Activated CD8-positive, alpha-beta T cell treated with anti-CD3 and anti-CD28 coated beads, Interleukin-2, amount 10 ng/mL, durations not matched to agents 7 days and 5 days (primary cell): ENCODE results near the gene SLC27A5. TPM values are rescaled to one million over a fixed set of nuclear protein-coding genes. Genes with fewer than 3 reads are reported as not detected.

Experiments
- ATAC-seq: fragments of 150-1000 bp; cut with Tn5 transposase; one replicate; pipeline ENCODE4 v1.10.0; 2021; ENCODE audit warnings: moderate library complexity
- CTCF ChIA-PET: fragments of 350-600 bp; sonication (Branson Sonifier 250); formaldehyde crosslinking; loops from one replicate; lab custom pipeline; 2021; ENCODE audit warnings: antibody characterized with exemption; lab: Charles Lee
- POLR2A ChIA-PET: fragments of 350-600 bp; sonication (Branson Sonifier 250); formaldehyde crosslinking; loops from one replicate; lab custom pipeline; 2021; ENCODE audit warnings: antibody characterized with exemption; lab: Charles Lee
- DNase-seq: peaks from one replicate; pipeline ENCODE4 v3.0.0-alpha.2; 2020
- H3K27ac Mint-ChIP-seq: one replicate; pipeline ENCODE4 v1.8.0; 2021; ENCODE audit warnings: mild to moderate bottlenecking, mixed read lengths
- H3K27me3 Mint-ChIP-seq: one replicate; pipeline ENCODE4 v1.8.0; 2021; ENCODE audit warnings: low read depth, mixed read lengths
- H3K36me3 Mint-ChIP-seq: one replicate; pipeline ENCODE4 v1.8.0; 2021; ENCODE audit warnings: low read depth, mixed read lengths
- H3K4me1 Mint-ChIP-seq: one replicate; pipeline ENCODE4 v1.8.0; 2021; ENCODE audit warnings: low read depth, mixed read lengths
- H3K4me3 Mint-ChIP-seq: one replicate; pipeline ENCODE4 v1.8.0; 2021; ENCODE audit warnings: mild to moderate bottlenecking, mixed read lengths
- H3K9me3 Mint-ChIP-seq: one replicate; pipeline ENCODE4 v1.8.0; 2022; ENCODE audit warnings: mixed read lengths; ENCODE audit not compliant: insufficient read depth
- total RNA-seq, 2 experiments: library from RNA; stranded (reverse); gene quantifications; one replicate each; pipeline ENCODE4 v1.2.3, GENCODE V29; 2021

SLC27A5 gene, protein sequence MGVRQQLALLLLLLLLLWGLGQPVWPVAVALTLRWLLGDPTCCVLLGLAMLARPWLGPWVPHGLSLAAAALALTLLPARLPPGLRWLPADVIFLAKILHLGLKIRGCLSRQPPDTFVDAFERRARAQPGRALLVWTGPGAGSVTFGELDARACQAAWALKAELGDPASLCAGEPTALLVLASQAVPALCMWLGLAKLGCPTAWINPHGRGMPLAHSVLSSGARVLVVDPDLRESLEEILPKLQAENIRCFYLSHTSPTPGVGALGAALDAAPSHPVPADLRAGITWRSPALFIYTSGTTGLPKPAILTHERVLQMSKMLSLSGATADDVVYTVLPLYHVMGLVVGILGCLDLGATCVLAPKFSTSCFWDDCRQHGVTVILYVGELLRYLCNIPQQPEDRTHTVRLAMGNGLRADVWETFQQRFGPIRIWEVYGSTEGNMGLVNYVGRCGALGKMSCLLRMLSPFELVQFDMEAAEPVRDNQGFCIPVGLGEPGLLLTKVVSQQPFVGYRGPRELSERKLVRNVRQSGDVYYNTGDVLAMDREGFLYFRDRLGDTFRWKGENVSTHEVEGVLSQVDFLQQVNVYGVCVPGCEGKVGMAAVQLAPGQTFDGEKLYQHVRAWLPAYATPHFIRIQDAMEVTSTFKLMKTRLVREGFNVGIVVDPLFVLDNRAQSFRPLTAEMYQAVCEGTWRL
- 10 to 100 TPM; 12.2 to 14.4 TPM for total RNA-seq

DNA sequence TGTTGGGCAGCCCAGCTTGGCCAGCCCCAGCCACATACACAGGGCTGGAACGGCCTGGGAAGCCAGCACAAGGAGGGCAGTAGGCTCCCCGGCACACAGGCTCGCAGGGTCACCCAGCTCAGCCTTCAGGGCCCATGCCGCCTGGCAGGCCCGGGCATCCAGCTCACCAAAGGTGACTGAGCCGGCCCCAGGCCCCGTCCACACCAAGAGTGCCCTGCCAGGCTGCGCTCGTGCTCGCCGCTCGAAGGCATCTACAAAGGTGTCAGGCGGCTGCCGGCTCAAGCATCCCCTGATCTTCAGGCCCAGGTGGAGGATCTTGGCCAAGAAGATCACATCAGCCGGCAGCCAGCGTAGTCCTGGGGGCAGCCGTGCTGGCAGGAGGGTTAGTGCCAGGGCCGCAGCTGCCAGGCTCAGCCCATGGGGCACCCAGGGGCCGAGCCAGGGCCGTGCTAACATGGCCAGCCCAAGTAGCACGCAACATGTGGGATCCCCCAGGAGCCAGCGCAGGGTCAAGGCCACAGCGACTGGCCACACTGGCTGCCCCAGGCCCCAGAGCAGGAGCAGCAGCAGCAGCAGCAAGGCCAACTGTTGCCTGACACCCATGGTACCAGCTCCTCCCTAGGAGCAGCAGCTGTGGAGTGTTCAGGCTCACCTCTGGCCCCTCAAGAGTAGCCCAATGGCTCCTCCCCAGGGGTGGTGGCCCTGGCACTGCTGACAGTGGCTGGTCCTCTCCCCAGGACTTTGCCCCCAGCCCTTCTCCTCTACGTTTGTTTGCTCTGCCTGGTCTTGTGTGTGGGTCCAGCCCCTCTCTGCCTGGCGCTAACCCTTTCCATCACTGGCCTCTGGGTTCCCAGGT, at the start of gene SLC27A5:
SLC27A5 (minus strand) TSS at position 640 of the 856 bp plus-strand sequence; CDS start at position 603, 37 bp downstream.
- Mint-ChIP-seq H3K4me1 (peaks cover 30% of the 10 kb centered on the region), H3K36me3 (peaks cover 22% of the 10 kb centered on the region), H3K27ac (peak within 1 kb of the TSS; percentile 48), H3K4me3 (no peak within 1 kb of the TSS), H3K9me3 (peaks cover 9% of the 10 kb centered on the region), H3K27me3 (no peaks in the 10 kb centered on the region)
- ChIA-PET CTCF (interaction anchor here (1.2 to 1.7 kb wide), 2 partner anchors 8 to 12 kb away, joined by 3 to 4 read pairs; partner anchors contain the start of gene ZBTB45), POLR2A (interaction anchor here (0.6 to 1.6 kb wide), 2 partner anchors 34 to 35 kb away, joined by 3 to 4 read pairs; no protein-coding TSS in a partner anchor)
- ATAC-seq (no peak), DNase-seq (no peak)

DNA sequence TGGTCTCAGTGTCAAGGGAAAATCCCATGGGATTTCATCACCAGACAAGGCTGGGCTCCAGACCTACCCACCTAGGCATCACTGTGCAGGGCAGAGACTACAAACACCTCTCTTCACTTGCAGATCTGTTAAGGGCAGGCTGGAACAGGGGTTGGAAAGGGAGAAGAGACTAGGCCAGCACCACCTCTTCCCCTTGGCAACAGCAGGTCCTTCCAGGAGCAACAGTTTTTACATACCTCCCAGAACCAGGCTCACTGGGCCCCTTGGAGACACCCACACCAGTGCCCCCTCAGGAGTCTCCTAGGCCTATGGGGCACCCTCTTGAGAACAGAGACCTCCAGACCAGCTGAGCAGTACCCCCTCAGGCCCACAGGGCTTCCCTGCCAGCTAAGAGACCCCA, 49.1 kb upstream of the SLC27A5 start:
- peaks cover 66% of the 10 kb centered on the region for H3K4me1 Mint-ChIP-seq
- ChIA-PET POLR2A (interaction anchor here (1.0 to 2.7 kb wide), 4 partner anchors 7 to 41 kb away, joined by 4 to 14 read pairs (median 12); partner anchors contain the start of genes CHMP2A and ZBTB45), CTCF (interaction anchor here (1.2 to 5.3 kb wide), 2 partner anchors 41 to 47 kb away, joined by 4 to 27 read pairs; partner anchors contain the start of gene ZBTB45)
- H3K9me3 Mint-ChIP-seq, result no peaks in the 10 kb centered on the region
- DNase-seq, result no peak
- peaks cover 39% of the 10 kb centered on the region for H3K36me3 Mint-ChIP-seq
- H3K4me3 Mint-ChIP-seq, result peak overlapping the region; percentile 96
- no peak for ATAC-seq
- H3K27me3 Mint-ChIP-seq, result no peaks in the 10 kb centered on the region
- peak overlapping the region; percentile 99 for H3K27ac Mint-ChIP-seq

DNA sequence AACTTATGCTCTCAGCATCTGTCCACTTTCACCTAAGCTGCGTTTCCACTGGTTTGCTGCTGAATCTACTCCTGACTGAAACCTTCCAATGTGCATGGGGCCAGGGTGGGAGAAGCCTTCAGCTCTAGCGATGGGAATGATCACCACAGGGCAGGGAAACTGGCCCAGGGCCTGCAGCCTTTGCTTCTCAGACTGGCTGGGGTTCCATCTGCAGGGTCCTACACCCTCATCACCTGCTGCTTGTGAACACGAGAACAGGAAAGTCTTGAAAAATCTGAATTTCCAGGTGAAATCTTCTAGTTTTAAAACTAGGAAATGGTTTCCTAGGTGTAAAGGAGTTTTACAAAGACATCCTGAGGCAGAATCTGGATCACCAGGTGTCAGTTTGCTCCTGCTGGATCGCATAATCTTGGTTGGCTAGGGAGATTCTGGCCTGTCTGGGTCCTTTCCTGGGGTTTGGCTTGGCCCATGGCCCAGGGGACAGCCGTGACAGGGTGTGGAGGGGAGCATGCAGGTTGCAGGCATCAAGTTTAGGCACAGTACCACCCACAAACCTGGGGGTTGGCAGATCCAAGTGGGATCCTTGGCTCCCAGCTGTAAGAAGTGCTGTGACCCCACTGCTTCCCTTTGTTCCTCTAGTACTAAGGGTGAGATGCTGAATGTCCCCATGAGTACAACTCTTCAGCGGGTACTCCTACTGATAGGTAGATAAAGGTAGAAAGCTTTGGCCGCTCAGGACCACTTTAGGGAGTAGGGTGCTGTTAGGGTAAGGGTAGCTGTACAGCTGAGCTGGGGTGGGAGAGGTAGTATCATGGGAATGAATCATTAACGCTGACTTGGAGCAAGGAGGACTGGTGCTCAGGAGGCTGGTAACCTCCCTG, 48.5 kb upstream of the SLC27A5 start:
- Mint-ChIP-seq H3K4me3 (peak overlapping the region; percentile 96), H3K4me1 (peaks cover 69% of the 10 kb centered on the region), H3K36me3 (peaks cover 45% of the 10 kb centered on the region), H3K27ac (peak overlapping the region; percentile 99), H3K9me3 (no peaks in the 10 kb centered on the region), H3K27me3 (no peaks in the 10 kb centered on the region)
- ATAC-seq (no peak), DNase-seq (no peak)
- CTCF ChIA-PET, result interaction anchor here (1.0 to 5.3 kb wide), 5 partner anchors 8 to 46 kb away, joined by 3 to 27 read pairs (median 3); partner anchors contain the start of gene ZBTB45
- POLR2A ChIA-PET, result interaction anchor here (1.0 to 1.4 kb wide), 3 partner anchors 8 to 17 kb away, joined by 3 to 8 read pairs (median 4); partner anchors contain the start of gene TRIM28

DNA sequence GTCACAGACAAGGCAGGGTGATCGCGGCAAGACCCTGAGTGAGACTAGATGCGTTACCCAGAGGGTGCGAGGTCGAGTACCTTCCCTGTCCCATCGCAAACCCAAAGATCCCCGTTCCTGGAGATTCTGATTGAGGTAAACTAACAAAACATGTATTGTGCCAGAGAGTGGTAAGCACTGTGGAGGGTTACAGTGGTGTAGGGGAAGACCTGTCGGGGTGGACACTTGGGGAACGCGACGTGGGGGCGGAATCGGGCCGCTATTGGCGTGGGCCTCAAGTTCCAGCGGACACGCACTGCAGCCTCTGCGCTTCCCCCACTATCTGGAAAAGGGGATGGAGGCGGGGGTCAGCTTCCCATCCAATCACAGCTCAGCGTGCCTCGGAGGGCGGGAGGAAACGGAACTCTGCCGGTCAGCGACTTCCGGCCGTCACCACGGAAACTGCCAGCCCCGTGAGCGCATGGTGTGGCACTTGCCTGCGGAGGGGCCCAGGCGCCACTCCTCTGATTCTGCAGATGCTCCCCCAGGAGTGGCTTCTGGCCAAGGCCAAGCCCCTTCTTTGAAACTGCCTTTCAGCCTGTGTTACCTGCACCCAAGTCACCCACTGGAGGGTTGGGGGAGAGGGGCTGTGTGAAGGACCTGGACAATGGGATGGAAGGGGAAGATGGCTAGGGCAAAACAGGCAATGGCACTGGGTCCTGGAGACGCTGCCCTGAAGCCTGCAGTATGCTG, 47.6 kb upstream of the SLC27A5 start:
- POLR2A ChIA-PET, result interaction anchor here (1.0 to 1.4 kb wide), 2 partner anchors 9 to 16 kb away, joined by 3 to 8 read pairs; partner anchors contain the start of gene TRIM28
- DNase-seq (peak; percentile 77), ATAC-seq (peak; percentile 0)
- H3K4me1 Mint-ChIP-seq, result peaks cover 70% of the 10 kb centered on the region
- peak overlapping the region; percentile 99 for H3K27ac Mint-ChIP-seq
- CTCF ChIA-PET, result interaction anchor here (1.0 to 5.3 kb wide), 6 partner anchors 9 to 45 kb away, joined by 3 to 27 read pairs (median 4); partner anchors contain the start of gene ZBTB45
- H3K9me3 Mint-ChIP-seq, result no peaks in the 10 kb centered on the region
- peak overlapping the region; percentile 96 for H3K4me3 Mint-ChIP-seq
- H3K27me3 Mint-ChIP-seq, result no peaks in the 10 kb centered on the region
- peaks cover 50% of the 10 kb centered on the region for H3K36me3 Mint-ChIP-seq

DNA sequence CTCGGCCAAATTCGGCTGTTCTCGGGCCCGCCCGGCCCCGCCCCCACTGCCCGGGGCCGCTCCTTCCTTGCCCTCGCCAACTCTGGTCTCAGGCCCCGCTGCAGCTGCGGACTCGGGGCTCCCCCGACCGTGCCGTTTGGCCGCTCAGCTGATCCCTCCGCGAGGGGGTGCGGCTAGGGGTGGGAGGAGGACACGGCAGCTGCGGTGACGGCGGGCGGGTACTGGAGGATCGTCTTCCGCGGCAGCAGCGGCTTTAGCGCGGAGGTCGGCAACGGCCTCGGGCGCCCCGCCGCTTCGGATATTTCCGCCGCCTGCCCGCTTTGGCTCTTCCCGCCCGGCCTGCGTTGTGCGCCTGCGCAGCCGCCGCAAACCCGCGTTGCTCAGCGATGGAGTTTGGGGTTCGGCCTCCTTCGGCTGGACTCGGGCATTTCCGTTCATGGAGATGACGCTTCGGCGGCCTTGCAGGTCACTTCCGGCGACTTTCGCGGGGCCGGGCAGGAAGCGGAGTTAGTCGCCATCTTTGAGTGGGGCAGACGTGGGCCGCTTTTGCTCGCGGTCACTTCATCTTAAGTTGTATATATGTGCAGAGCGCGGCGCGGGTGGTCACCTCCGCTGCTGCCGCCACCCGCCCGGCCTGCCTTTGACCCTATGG, 47.0 kb upstream of the SLC27A5 start:
- peaks cover 56% of the 10 kb centered on the region for H3K36me3 Mint-ChIP-seq
- H3K4me3 Mint-ChIP-seq, result peak overlapping the region; percentile 96
- H3K4me1 Mint-ChIP-seq, result peaks cover 69% of the 10 kb centered on the region
- DNase-seq, result peak; percentile 100
- ATAC-seq, result peak; percentile 67
- ChIA-PET POLR2A (interaction anchor here (1.0 to 1.4 kb wide), 4 partner anchors 9 to 15 kb away, joined by 3 to 8 read pairs (median 4); partner anchors contain the start of gene TRIM28), CTCF (interaction anchor here (1.0 to 5.3 kb wide), 5 partner anchors 9 to 39 kb away, joined by 3 to 27 read pairs (median 4); partner anchors contain the start of gene ZBTB45)
- H3K27me3 Mint-ChIP-seq, result no peaks in the 10 kb centered on the region
- H3K9me3 Mint-ChIP-seq, result no peaks in the 10 kb centered on the region
- peak overlapping the region; percentile 99 for H3K27ac Mint-ChIP-seq

DNA sequence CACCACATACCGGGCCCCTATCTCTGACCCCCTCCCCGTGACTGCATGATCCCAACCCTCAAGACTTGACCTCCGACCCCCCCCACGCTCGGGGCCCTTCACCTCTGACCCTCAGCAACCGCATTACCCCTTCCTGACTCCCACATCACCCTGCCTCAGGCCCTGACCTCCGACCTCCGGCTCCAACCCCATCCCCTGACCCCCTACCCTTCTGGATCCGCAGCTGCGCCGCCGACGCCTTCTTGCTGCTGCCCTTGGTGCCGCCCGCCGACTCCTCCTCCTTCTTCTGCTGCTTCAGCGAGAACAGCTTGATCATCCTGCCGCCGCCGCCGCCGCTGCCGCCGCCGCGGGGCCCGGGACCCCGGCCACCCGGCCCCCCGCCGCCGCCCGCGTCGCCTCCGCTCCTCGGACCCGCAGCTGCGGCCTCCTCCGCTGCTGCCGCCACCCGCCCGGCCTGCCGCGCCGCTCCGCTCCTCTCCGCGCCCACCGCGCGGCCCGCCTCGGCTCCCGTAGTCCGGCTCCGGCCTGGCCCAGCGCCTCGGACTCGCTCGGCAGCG, 46.4 kb upstream of the SLC27A5 start, which contains the start of gene UBE2M:
UBE2M (minus strand) TSS at position 546 of the 557 bp plus-strand sequence; CDS start at position 316, 230 bp downstream.
- Mint-ChIP-seq H3K9me3 (no peaks in the 10 kb centered on the region), H3K27ac (peak within 1 kb of the TSS; percentile 99), H3K4me1 (peaks cover 67% of the 10 kb centered on the region), H3K27me3 (no peaks in the 10 kb centered on the region), H3K4me3 (peak within 1 kb of the TSS; percentile 96), H3K36me3 (peaks cover 59% of the 10 kb centered on the region)
- peak; percentile 75 for DNase-seq
- peak; percentile 2 for ATAC-seq
- POLR2A ChIA-PET, result interaction anchor here (0.9 to 1.5 kb wide), 4 partner anchors 11 to 44 kb away, joined by 3 to 5 read pairs (median 4); no protein-coding TSS in a partner anchor
- CTCF ChIA-PET, result interaction anchor here (1.3 to 5.3 kb wide), 3 partner anchors 13 to 38 kb away, joined by 4 to 27 read pairs (median 7); partner anchors contain the start of gene ZBTB45

DNA sequence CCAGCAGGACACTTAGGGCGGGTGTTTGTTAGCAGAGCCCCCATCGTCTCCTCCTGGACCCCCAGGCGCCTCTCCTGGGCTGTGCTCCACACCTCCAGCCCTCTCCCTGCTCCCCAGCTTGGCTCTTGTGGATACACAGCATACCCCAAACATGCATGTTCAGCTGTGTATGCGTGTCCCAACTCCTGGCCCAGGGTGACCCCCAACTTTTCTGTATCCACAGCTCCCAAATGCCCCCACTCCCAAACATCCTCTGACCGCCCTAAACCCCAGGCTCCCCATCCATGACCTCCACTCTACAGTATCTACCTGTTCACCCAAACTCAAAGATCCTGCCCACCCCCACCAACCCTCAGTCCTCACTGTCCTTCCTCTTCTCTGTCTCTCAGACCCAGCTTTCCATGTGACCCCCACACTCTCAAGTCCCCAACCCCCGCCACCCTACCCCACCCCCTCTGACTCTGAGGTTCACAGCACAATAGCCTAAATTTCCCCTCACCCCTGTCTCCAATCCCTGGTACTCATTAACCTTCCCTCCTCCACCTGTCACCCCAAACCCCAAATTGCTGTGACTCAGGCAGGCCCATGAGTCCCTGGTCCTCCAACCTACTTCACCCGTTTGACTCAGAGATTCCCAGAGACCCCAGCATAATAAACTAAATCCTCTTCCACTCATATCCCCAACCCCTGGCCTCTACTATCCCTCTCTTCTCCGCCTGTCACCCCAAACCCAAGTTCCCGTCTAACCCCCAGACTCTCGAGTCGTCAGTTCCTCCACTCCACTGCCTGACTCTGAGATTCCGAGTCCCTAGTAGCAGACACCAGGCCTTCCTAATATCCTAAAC, 45.7 kb upstream of the SLC27A5 start:
- POLR2A ChIA-PET, result interaction anchor here (0.9 to 1.5 kb wide), 4 partner anchors 12 to 43 kb away, joined by 3 to 5 read pairs (median 4); partner anchors contain the start of gene ZBTB45
- peaks cover 63% of the 10 kb centered on the region for H3K36me3 Mint-ChIP-seq
- no peaks in the 10 kb centered on the region for H3K27me3 Mint-ChIP-seq
- peaks cover 67% of the 10 kb centered on the region for H3K4me1 Mint-ChIP-seq
- peak overlapping the region; percentile 96 for H3K27ac Mint-ChIP-seq
- no peak for ATAC-seq
- H3K9me3 Mint-ChIP-seq, result no peaks in the 10 kb centered on the region
- CTCF ChIA-PET, result interaction anchor here (1.3 kb wide), 1 partner anchor 37 kb away, joined by 5 read pairs; no protein-coding TSS in a partner anchor
- peak overlapping the region; percentile 89 for H3K4me3 Mint-ChIP-seq
- peak; percentile 31 for DNase-seq

DNA sequence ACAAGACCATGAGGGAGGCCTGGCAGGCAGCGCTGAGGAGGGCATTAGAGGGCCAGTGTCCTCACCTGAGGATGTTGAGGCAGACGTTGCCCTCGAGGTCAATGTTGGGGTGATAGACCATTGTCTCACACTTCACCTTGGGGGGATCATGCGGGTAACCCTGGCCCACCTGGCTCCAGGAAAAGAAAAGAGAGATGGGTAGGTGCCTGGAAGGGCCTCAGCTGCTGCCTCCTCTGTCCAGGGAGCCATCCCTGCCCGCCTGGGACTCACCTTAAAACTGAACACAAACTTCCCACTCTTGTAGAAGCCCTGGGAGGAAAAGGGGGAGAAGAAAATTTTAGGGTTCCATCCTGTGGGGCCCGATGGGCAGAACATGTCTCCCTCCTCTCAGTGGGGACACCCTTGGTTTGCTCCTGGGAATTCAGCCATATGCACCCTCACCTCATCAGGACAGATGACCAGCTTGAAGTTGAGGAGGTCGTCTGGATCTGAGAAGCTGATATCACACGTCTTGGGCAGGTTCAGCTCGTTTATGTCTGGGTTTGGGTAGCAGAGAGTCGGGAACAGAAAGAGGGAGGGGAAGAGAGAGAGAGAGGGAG, 44.9 kb upstream of the SLC27A5 start:
- Mint-ChIP-seq H3K27ac (peak overlapping the region; percentile 96), H3K36me3 (peaks cover 64% of the 10 kb centered on the region), H3K27me3 (no peaks in the 10 kb centered on the region), H3K4me3 (peak overlapping the region; percentile 89), H3K4me1 (peaks cover 60% of the 10 kb centered on the region), H3K9me3 (no peaks in the 10 kb centered on the region)
- CTCF ChIA-PET, result interaction anchor here (1.3 kb wide), 1 partner anchor 36 kb away, joined by 5 read pairs; no protein-coding TSS in a partner anchor
- ATAC-seq (no peak), DNase-seq (peak; percentile 23)
- POLR2A ChIA-PET, result interaction anchor here (1.2 to 1.5 kb wide), 2 partner anchors 15 to 37 kb away, joined by 4 to 5 read pairs; partner anchors contain the start of gene ZBTB45
